GM12878 (cell line): Measurements from ENCODE around the gene TTC4. TPM values are rescaled to one million over a fixed set of nuclear protein-coding genes. Genes with fewer than 3 reads are reported as not detected.

Experiments
- ATAC-seq: fragments of 200-7000 bp; cut with Tn5 transposase; 3 replicates; pipeline ENCODE4 v1.9.1; 2020; ENCODE audit warnings: mild to moderate bottlenecking, moderate library complexity
- BruUV-seq: library from RNA; stranded (reverse); fragments of 400-500 nt; replicated peaks from 2 replicates; lab custom pipeline; 2021; lab: Mats Ljungman, UMichigan
- CTCF ChIA-PET: fragments of 300-600 bp; sonication (Branson Sonifier 250); formaldehyde crosslinking; extraction: SDS; loops from one replicate; lab custom pipeline; 2021; ENCODE audit warnings: inconsistent platforms; lab: Yijun Ruan, JAX
- POLR2A ChIA-PET: fragments of 350-600 bp; formaldehyde crosslinking; extraction: SDS; loops from one replicate; lab custom pipeline; 2021; ENCODE audit warnings: inconsistent platforms; lab: Charles Lee
- RAD21 ChIA-PET: fragments of 300-600 bp; sonication (Branson Sonifier 250); formaldehyde crosslinking; loops from one replicate; lab custom pipeline; 2023; ENCODE audit warnings: antibody characterized with exemption; ENCODE audit not compliant: unreplicated experiment; lab: Charles Lee
- SMC1A ChIA-PET: fragments of 300-600 bp; sonication (Branson Sonifier 250); formaldehyde crosslinking; loops from one replicate; lab custom pipeline; 2023; ENCODE audit not compliant: unreplicated experiment, uncharacterized antibody; lab: Charles Lee
- DNase-seq: peaks from one replicate; pipeline ENCODE4 v3.0.0-alpha.2; 2011; ENCODE audit warnings: low read depth, low spot score
- FAIRE-seq: peaks from 3 replicates; lab custom pipeline; 2011; peaks lifted over from hg19 to GRCh38; lab: Jason Lieb, UNC
- H2AFZ ChIP-seq: 2 replicates; pipeline ENCODE4 v1.6.0; 2011; ENCODE audit warnings: low read depth, low read length, control low read depth; ENCODE audit not compliant: control insufficient read depth
- H3K27ac ChIP-seq: 2 replicates; pipeline ENCODE4 v1.5.1; 2011; ENCODE audit warnings: control low read depth; ENCODE audit not compliant: control insufficient read depth, insufficient read depth
- H3K27me3 ChIP-seq, 2 experiments: replicated peaks in 1 of 2; 2 replicates each; pipeline versions ENCODE4 v1.6.0 to v1.6.1; 2011; ENCODE audit warnings: low read length in 1 of 2; ENCODE audit not compliant: control insufficient read depth in 2 of 2, insufficient read depth in 2 of 2
- H3K36me3 ChIP-seq, 2 experiments: 2 replicates each; pipeline ENCODE4 v1.5.1; 2011; ENCODE audit warnings: low read length in 1 of 2; ENCODE audit not compliant: control insufficient read depth in 2 of 2, insufficient read depth in 2 of 2
- H3K4me1 ChIP-seq: 2 replicates; pipeline ENCODE4 v1.6.1; 2011; ENCODE audit warnings: mild to moderate bottlenecking, low read length, moderate library complexity, mixed read lengths; ENCODE audit not compliant: control insufficient read depth, insufficient read depth
- H3K4me2 ChIP-seq: 2 replicates; pipeline ENCODE4 v1.6.0; 2011; ENCODE audit warnings: control low read depth; ENCODE audit not compliant: control insufficient read depth, insufficient read depth
- H3K4me3 ChIP-seq: fragments of 200-600 bp; sonication (generic); 2 replicates; pipeline ENCODE4 v1.5.1; 2016
- H3K79me2 ChIP-seq: 2 replicates; pipeline ENCODE4 v1.6.0; 2011; ENCODE audit warnings: low read length; ENCODE audit not compliant: control insufficient read depth, insufficient read depth
- H3K9ac ChIP-seq: 2 replicates; pipeline ENCODE4 v1.8.0; 2011; ENCODE audit warnings: low read length, control low read depth, mixed read lengths; ENCODE audit not compliant: control insufficient read depth, insufficient read depth
- H3K9me3 ChIP-seq: replicated peaks from 3 replicates; pipeline ENCODE4 v1.5.1; 2011; ENCODE audit warnings: mild to moderate bottlenecking, low read length; ENCODE audit not compliant: control insufficient read depth, insufficient read depth
- H4K20me1 ChIP-seq: 2 replicates; pipeline ENCODE4 v1.6.0; 2011; ENCODE audit not compliant: control insufficient read depth, insufficient read depth
- ASH2L ChIP-seq: fragments of 300-600, 200-600 bp; sonication (generic); IDR thresholded peaks from 2 replicates; pipeline ENCODE4 v1.6.1; 2017; ENCODE audit warnings: low read depth, mild to moderate bottlenecking, borderline replicate concordance
- CHD2 ChIP-seq: IDR thresholded peaks from 2 replicates; pipeline ENCODE4 v1.6.1; 2011; ENCODE audit warnings: low read depth, low read length, improper control_type of control experiment, borderline replicate concordance
- EP300 ChIP-seq, 2 experiments: fragments of 150-350 bp in 1 of 2; IDR thresholded peaks; 2 replicates each; pipeline ENCODE4 v1.6.1; 2011 to 2012; ENCODE audit warnings: low read depth in 2 of 2, low read length in 2 of 2, borderline replicate concordance in 1 of 2, improper control_type of control experiment in 1 of 2, inconsistent platforms in 1 of 2; ENCODE audit not compliant: control insufficient read depth in 1 of 2
- GATAD2B ChIP-seq: fragments of 450-650 bp; conservative IDR thresholded peaks from 2 replicates; pipeline ENCODE4 v1.6.1; 2017; ENCODE audit warnings: low read depth, mild to moderate bottlenecking, moderate library complexity
- MXI1 ChIP-seq: fragments of 150-350 bp; IDR thresholded peaks from 2 replicates; pipeline ENCODE4 v1.6.1; 2011; ENCODE audit warnings: low read depth, mild to moderate bottlenecking, inconsistent platforms, low read length, improper control_type of control experiment
- SMAD1 ChIP-seq: fragments of 450-650 bp; IDR thresholded peaks from 2 replicates; pipeline ENCODE4 v1.6.1; 2018; ENCODE audit warnings: mild to moderate bottlenecking, low read depth; ENCODE audit not compliant: partially characterized antibody
- WRNIP1 ChIP-seq: IDR thresholded peaks from 2 replicates; pipeline ENCODE4 v1.6.1; 2011; ENCODE audit warnings: low read depth, low read length, improper control_type of control experiment, borderline replicate concordance
- YY1 ChIP-seq: IDR thresholded peaks from 2 replicates; pipeline ENCODE4 v1.6.1; 2011; ENCODE audit warnings: low read depth, mild to moderate bottlenecking, low read length
- ZNF207 ChIP-seq: fragments of 450-650 bp; IDR thresholded peaks from 2 replicates; pipeline ENCODE4 v1.6.1; 2014; ENCODE audit warnings: antibody characterized with exemption, mild to moderate bottlenecking, borderline replicate concordance
- WGBS: methylation state at CpG from one replicate; pipeline ENCODE4 v1.1.6; 2016; ENCODE audit warnings: low lambda C conversion rate; ENCODE audit not compliant: insufficient replicate concordance, insufficient coverage; ENCODE audit errors: missing lambda C conversion rate; 5-methylcytosine and 5-hydroxymethylcytosine counted together
- in situ Hi-C: fragments of 300-500 bp; cut with MboI; formaldehyde crosslinking; loops from 9 replicates; pipeline ENCODE4 v1.14.3; 2018; ENCODE audit warnings: mixed read lengths
- intact Hi-C: fragments of 100-400 bp; cut with micrococcal nuclease; formaldehyde crosslinking; loops from one replicate; pipeline ENCODE4 v1.14.2; 2022; ENCODE audit not compliant: unreplicated experiment
- polyA plus RNA-seq, 11 experiments: library from polyadenylated mRNA; depleted of rRNA in 4 of 11; unstranded in 6 of 11; stranded (reverse) in 5 of 11; fragments of >200 nt; fragmentation: Nextera tagmentation in 4 of 11; fragmentation: Illumina TruSeq in 1 of 11; extraction: Ambion mirVana in 4 of 11; extraction: Trizol in 1 of 11; gene quantifications; 1 replicate in 1 of 11; 2 replicates in 10 of 11; pipeline versions ENCODE4 v1.2.1 to v1.2.3, GENCODE V29; 2011 to 2016; ENCODE audit warnings: inconsistent platforms in 2 of 11, missing spikeins in 2 of 11, low read depth in 1 of 11
- total RNA-seq, 4 experiments: library from RNA; depleted of rRNA in 3 of 4; stranded (reverse); fragments of >200 nt in 3 of 4; fragmentation: Illumina TruSeq in 1 of 4; extraction: Trizol in 1 of 4; gene quantifications; 2 replicates each; pipeline versions ENCODE4 v1.2.1 to v1.2.3, GENCODE V29; 2013 to 2021
- TF ChIP-seq, protein P1 (sequence below): IDR thresholded peaks from 2 replicates; pipeline ENCODE4 v1.6.1; 2011; ENCODE audit warnings: borderline replicate concordance, low read depth, mild to moderate bottlenecking, moderate library complexity, low read length; ENCODE audit not compliant: insufficient read depth, poor library complexity, severe bottlenecking
- TF ChIP-seq, protein P2 (sequence below): fragments of 450-650 bp; IDR thresholded peaks from 2 replicates; pipeline ENCODE4 v1.6.1; 2018; ENCODE audit warnings: mild to moderate bottlenecking, low read depth, moderate library complexity; ENCODE audit not compliant: partially characterized antibody

TTC4 gene
- total and polyA plus RNA-seq, 10 of the 15 experiments (the other 5 are each of a cell fraction or from before 2014, with no cell fraction given) = 23.4 to 50.5 (median 36.0) TPM

DNA sequence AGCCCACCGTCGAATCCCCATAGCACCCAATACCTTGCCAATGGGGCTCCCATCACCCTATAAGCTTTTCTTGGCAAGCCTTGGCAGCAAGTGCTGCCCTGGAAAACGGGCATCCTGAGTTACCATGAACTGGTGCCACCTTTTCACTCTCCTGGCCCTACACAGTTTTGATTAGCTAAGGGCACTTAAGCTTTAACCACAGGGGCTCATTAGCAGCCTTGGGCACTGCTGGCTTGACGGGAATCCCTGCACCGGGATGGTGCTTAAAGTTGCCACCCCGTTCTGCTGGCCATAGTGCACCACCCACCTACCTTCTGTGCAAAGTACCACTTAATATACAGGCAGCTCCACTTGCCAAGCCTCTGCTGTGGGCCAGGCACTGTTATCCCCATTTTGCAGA is 34.9 kb downstream of the TTC4 start:
- no peak overlapping the region for H3K4me2 ChIP-seq
- no peak overlapping the region for H3K27ac ChIP-seq
- H3K36me3 ChIP-seq = no peaks in the 10 kb centered on the region
- H3K9ac ChIP-seq = no peak overlapping the region
- ChIA-PET SMC1A (interaction anchor here (1.3 kb wide), 1 partner anchor 12 kb away, joined by 3 read pairs; no protein-coding TSS in a partner anchor), CTCF (interaction anchor here (0.7 to 0.8 kb wide), 2 partner anchors 14 to 51 kb away, joined by 3 to 4 read pairs; no protein-coding TSS in a partner anchor), RAD21 (no interaction called here), POLR2A (no interaction called here)
- no peaks in the 10 kb centered on the region for H4K20me1 ChIP-seq
- no TSS peak for BruUV-seq
- no peak for TF ChIP-seq ZNF207
- no peak for TF ChIP-seq SMAD1
- TF ChIP-seq MXI1 = no peak
- in situ Hi-C loops = no loop called here
- H3K4me1 ChIP-seq = no peaks in the 10 kb centered on the region
- H3K27me3 ChIP-seq = no peaks in the 10 kb centered on the region
- intact Hi-C loops = no loop called here
- H3K4me3 ChIP-seq = no peak overlapping the region
- no peaks in the 10 kb centered on the region for H3K9me3 ChIP-seq
- no peak overlapping the region for H2AFZ ChIP-seq
- WGBS = 51% methylated on average over 6 of the region's 6 CpGs
- H3K79me2 ChIP-seq = no peaks in the 10 kb centered on the region
- DNase-seq (no peak), ATAC-seq (no peak), FAIRE-seq (no peak)

DNA sequence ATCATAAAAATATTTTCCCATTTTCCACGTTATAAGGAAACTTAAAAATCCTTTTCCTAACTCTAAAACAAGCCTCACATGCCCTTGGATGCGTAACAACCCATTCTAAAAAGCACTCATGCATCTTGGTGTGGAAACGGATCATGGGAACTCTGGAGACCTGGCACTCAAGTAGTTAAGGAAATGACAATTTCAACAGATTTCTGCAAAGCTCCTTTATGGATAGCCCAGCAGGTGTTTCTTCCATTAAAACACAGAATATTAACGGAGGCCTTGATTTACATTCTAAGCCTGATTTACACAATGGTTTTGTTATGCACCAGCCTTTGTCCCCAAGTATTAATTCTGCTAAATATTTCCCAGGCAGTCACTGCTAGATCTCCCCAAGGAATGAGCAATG is 35.8 kb downstream of the TTC4 start:
- H3K9ac ChIP-seq = no peak overlapping the region
- no peaks in the 10 kb centered on the region for H3K79me2 ChIP-seq
- H3K9me3 ChIP-seq = no peaks in the 10 kb centered on the region
- intact Hi-C loops = no loop called here
- H2AFZ ChIP-seq = no peak overlapping the region
- RAD21 ChIA-PET = no interaction called here
- H3K27ac ChIP-seq = no peak overlapping the region
- H3K4me1 ChIP-seq = no peaks in the 10 kb centered on the region
- CTCF ChIA-PET = interaction anchor here (1.0 to 1.6 kb wide), 2 partner anchors 10 to 49 kb away, joined by 3 to 4 read pairs; no protein-coding TSS in a partner anchor
- peaks cover 0 to 2% of the 10 kb centered on the region in 2 experiments; a peak in 1 of 4 replicates for H3K36me3 ChIP-seq
- no peak overlapping the region for H3K4me3 ChIP-seq
- in situ Hi-C loops = no loop called here
- POLR2A ChIA-PET = no interaction called here
- TF ChIP-seq YY1 = no peak
- TF ChIP-seq CHD2 = no peak
- TF ChIP-seq ASH2L = no peak
- TF ChIP-seq WRNIP1 = no peak
- TF ChIP-seq, protein P1, sequence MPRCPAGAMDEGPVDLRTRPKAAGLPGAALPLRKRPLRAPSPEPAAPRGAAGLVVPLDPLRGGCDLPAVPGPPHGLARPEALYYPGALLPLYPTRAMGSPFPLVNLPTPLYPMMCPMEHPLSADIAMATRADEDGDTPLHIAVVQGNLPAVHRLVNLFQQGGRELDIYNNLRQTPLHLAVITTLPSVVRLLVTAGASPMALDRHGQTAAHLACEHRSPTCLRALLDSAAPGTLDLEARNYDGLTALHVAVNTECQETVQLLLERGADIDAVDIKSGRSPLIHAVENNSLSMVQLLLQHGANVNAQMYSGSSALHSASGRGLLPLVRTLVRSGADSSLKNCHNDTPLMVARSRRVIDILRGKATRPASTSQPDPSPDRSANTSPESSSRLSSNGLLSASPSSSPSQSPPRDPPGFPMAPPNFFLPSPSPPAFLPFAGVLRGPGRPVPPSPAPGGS = no peak
- TF ChIP-seq, protein P2, sequence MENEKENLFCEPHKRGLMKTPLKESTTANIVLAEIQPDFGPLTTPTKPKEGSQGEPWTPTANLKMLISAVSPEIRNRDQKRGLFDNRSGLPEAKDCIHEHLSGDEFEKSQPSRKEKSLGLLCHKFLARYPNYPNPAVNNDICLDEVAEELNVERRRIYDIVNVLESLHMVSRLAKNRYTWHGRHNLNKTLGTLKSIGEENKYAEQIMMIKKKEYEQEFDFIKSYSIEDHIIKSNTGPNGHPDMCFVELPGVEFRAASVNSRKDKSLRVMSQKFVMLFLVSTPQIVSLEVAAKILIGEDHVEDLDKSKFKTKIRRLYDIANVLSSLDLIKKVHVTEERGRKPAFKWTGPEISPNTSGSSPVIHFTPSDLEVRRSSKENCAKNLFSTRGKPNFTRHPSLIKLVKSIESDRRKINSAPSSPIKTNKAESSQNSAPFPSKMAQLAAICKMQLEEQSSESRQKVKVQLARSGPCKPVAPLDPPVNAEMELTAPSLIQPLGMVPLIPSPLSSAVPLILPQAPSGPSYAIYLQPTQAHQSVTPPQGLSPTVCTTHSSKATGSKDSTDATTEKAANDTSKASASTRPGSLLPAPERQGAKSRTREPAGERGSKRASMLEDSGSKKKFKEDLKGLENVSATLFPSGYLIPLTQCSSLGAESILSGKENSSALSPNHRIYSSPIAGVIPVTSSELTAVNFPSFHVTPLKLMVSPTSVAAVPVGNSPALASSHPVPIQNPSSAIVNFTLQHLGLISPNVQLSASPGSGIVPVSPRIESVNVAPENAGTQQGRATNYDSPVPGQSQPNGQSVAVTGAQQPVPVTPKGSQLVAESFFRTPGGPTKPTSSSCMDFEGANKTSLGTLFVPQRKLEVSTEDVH = no peak
- TF ChIP-seq EP300 (IDR thresholded peaks at IDR 0.05; ENCODE audit: borderline replicate concordance in 1 of 2, control insufficient read depth in 1 of 2, low read depth in 2 of 2, low read length in 2 of 2) = no peak
- TF ChIP-seq GATAD2B = no peak
- TF ChIP-seq, all 136 proteins: peak for 0
- no peak overlapping the region for H3K4me2 ChIP-seq
- no peaks in the 10 kb centered on the region for H4K20me1 ChIP-seq
- FAIRE-seq (no peak), DNase-seq (no peak), ATAC-seq (no peak)
- WGBS = 50% methylated on average over 4 of the region's 4 CpGs
- no TSS peak for BruUV-seq
- SMC1A ChIA-PET = interaction anchor here (1.1 to 1.3 kb wide), 2 partner anchors 11 to 14 kb away, joined by 3 read pairs; no protein-coding TSS in a partner anchor
- no peaks in the 10 kb centered on the region for H3K27me3 ChIP-seq
